ENCODE results near the gene DUOX1.
"Not testable (repeated sequence)": the region's sequence is repeated elsewhere in the genome, so short reads cannot be mapped to it uniquely, and the experiment has no call there.

DUOX1 gene

DNA sequence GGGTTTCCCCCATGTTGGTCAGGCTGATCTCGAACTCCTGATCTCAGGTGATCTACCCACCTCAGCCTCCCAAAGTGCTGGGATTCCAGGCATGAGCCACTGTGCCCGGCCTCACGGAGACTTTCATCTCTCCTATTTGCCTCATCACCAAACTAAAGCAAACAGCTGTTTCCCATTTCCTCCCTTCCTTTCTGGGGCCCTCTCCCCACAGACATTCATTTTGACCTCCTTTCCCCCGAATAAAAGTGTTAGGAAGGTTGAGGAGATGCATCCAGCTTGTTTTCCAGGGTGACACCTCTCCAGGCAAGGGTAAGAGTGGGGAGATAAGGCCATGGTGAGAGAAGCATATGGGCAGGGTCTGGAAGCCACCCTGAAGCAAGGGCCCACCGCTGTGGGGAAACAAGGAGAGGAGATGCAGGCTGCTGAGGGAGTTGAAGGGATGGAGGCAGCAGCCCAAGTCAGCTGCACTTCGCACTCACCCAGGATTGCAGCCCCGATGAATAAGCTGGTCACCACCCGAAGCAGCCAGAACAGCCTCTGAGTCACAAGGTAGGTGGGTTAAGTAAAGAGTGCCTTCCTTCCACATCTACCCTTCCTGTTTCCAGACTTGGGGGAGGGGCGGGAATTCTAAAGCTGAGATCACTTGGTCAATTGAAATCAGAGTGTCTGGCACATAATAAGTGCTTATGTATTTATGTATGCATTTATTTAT lies 7.9 kb upstream of the DUOX1 start:
- no peak for DNase-seq

- DNase-seq, result no peak
Observed at GRCh38 chr15:45122719-45123118, 7.1 kb upstream of the DUOX1 start.

- DNase-seq, result no peak
Observed at GRCh38 chr15:45123397-45123796, 6.4 kb upstream of the DUOX1 start.

GRCh38 chr15:45126535-45127158 lies 3.1 kb upstream of the DUOX1 start:
- no peak for DNase-seq

GRCh38 chr15:45128971-45129639 lies 689 bp upstream of the DUOX1 start:
- no peak for DNase-seq

DNA sequence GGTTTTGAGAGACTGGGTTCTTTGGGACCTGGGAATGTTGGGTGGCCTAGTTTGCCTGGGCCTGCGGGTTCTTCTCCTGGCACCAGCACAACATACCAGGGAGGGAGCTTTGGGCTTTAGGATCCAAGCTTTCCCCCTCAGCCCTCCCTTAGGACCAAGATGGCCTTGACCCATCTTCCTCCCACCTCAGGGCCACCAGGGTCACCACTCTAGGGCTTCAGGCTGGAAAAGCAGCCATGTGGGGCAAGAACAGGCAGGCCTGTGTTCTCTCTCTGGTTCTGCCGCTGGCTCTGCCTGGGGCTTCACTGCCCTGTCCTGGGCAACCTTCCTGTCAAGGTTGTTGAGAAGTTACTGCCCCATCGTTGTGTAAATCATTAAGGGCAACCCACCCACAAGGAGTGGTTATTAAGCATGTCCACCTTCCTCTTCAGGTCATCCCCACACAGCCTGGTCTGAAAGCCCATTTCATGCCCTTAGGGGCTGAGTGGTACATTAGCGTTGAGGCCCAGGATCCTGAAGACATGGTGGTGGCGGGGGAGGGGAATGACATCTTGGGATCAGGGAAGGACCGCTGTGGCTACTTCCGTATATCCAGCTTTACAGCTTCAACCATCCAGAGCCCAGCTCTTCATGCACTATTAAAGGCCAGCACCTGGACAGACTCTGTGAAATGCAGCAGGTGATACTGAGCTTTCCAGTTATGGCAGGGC lies 652 bp downstream of the DUOX1 start:
- no peak for DNase-seq

DNA sequence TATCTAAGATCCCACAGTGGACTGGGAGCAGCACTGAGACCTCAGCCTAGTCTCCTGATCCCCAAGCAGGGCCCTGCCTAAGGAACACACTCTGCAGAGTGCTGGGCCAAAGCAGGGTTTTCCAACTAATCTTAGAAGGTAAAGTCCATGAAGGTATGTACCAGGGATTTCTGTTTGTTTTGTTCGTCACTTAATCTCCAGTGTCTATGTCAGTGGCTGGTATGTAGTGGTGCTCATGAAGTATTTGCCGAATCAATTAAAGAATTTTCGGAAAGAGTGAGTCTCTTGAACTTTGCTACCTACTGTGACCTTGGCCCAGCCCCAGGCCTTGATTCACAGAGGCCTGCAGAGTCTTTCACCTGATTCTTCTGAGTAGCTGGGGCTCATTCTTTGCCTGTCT lies 1.7 kb downstream of the DUOX1 start:
- no peak for DNase-seq

GRCh38 chr15:45132844-45133560 lies 3.2 kb downstream of the DUOX1 start:
- no peak for DNase-seq

DNA sequence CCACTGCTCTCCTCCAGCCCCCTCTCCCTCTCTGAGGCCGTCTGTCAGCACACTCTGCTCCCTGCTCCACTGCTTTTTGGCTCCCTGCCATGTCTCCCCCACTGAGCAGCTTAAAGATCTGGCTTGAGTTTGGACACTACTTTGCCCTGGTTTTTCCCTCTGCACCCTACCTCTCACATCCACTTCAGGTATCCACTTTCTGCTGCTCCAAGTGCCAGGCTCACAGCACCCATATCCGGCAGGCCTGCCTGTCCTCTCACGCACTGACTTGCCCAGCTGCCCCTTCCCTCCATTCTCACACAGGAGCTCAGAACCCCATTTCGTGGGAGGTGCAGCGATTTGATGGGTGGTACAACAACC lies 3.7 kb downstream of the DUOX1 start:
- DNase-seq, result no peak

DNA sequence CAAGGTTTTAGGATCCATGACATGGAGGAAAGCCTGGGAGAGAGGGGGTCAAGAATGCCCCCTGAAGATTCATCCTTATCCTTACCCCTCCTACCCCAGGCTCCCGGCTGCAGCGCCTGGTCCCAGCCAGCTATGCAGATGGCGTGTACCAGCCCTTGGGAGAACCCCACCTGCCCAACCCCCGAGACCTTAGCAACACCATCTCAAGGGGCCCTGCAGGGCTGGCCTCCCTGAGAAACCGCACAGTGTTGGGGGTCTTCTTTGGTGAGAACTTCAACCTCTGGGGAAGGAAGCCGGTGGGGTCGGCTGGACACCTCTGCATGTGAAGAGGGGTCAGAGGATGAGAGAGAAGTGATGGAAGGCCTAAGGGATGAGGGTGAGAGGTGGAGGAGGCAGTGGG lies 4.3 kb downstream of the DUOX1 start:
- no peak for DNase-seq

- DNase-seq, result no peak
Observed at GRCh38 chr15:45134682-45135604, 5.1 kb downstream of the DUOX1 start.

GRCh38 chr15:45135705-45136377 lies 6.0 kb downstream of the DUOX1 start:
- not testable (repeated sequence) for DNase-seq

GRCh38 chr15:45136378-45136764 lies 6.6 kb downstream of the DUOX1 start:
- DNase-seq, result no peak

GRCh38 chr15:45137703-45138102 lies 7.9 kb downstream of the DUOX1 start:
- DNase-seq, result no peak

DNA sequence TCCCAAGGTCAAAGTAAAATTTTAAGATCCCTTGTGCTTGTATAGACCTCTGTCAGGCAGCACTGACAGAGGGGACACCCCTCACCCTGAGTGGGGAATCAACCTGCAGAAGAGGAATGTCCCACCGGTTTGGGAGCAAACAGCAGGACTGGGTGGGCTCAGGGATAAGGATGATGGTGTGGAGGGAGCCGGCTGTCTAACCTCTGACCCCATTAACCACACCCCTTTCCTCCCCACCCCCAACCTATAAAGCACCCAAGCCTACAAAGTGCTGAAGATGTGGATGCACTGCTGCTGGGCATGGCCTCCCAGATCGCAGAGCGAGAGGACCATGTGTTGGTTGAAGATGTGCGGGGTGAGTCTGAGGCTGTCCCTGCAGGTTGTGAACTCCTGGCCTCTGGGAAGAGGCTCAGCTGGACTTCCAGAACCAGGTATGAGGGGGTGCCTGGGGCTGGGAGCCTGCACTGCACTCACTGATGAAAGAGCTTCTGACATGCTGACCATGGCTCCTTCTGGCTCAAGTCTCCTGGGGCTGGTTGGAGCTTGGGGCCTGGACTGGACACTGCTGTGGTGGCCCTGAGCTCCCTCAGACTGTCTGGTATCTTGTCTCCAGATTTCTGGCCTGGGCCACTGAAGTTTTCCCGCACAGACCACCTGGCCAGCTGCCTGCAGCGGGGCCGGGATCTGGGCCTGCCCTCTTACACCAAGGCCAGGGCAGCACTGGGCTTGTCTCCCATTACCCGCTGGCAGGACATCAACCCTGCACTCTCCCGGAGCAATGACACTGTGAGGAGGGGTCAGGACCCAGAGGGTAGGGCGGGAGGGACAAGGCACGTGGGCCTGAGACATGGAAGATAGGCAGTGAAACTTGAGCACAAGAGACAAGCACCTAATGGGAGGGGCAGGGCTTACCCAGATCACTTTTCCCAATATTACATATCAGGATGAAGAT lies 9.3 kb downstream of the DUOX1 start:
- no peak for DNase-seq

DNA sequence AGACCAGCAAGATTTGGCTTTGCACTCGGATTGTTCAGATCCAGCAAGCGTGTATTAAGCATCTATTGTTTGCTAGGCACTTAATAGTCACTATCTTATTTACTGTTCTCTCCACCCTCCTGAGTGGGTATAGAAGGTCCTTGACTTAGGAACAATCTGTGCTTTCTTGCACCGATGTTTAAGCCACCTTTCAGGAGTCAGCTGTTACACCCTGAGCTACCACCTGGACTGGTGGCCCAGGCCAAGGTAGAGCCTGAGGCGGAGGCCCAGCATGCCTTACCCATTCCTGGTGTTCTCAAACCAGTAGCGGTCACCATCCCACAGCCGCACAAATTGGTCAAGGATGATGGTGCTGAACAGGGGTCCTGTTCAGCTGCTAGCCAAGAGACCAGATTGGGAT lies 10.0 kb downstream of the DUOX1 start:
- DNase-seq, result no peak

DNA sequence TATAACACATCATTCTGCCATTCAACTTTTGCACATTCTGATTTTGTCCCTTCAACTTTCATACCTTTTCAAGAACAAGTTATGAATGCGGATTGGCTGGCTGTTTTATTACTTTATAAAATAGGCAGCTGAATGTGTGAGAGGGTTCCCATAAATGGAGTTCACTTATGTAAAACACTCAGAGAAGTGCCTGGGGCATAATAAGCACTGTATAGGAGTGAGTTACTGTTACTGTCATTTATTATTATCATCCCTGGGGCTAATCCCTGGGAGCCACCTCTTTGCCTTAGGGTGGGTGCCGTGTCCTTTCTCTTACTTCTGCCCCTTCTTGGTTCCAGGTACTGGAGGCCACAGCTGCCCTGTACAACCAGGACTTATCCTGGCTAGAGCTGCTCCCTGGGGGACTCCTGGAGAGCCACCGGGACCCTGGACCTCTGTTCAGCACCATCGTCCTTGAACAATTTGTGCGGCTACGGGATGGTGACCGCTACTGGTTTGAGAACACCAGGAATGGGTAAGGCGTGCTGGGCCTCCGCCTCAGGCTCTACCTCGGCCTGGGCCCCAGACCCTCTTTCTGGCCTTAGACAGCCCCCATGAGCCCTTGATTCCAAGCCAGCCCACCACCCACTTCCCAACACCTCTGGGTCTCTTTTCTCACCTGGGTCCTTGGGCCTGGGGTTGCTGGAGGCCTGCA lies 10.9 kb downstream of the DUOX1 start:
- no peak for DNase-seq

DNA sequence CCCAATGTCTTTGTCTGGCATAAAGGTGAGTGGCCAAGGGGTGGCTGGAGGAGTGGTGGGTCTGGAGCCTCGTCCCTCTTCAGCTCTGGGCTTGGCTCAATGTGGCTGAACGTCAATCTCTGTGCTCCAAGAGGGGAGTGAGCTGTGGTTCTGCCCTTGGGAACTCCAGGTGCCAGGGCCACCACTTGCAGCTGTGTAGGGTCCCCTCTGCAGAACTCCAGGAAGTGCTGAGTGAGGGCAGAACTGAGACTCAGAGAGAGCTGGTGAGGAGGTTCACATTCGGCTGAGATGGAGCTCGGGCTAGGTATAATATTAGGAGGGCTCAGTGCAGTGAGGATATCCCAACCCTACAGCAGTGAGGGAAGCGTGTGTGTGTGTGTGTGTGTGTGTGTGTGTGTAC lies 11.6 kb downstream of the DUOX1 start:
- no peak for DNase-seq

- DNase-seq, result no peak
Observed at GRCh38 chr15:45143056-45143455, 13.3 kb downstream of the DUOX1 start.

DNA sequence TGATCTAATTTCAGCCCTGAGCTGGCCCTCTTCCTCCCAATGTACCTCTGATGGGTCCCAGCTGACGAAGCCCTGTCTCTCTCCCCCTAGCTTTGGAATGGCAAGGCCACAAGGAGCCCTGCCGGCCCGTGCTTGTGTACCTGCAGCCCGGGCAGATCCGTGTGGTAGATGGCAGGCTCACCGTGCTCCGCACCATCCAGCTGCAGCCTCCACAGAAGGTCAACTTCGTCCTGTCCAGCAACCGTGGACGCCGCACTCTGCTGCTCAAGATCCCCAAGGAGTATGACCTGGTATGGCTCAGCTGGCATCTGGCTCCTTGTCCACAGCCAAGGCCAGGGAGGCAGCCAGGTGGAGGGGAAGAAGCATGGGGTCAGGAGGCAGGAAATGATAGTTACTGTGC lies 14.2 kb downstream of the DUOX1 start:
- DNase-seq, result no peak
